ENCODE measurements around the gene THRAP3. TPM values are rescaled to one million over a fixed set of nuclear protein-coding genes. Genes with fewer than 3 reads are reported as not detected.

THRAP3 gene
- total and polyA plus RNA-seq, 2 experiments from 2014 or later, result 127 to 161 TPM

DNA sequence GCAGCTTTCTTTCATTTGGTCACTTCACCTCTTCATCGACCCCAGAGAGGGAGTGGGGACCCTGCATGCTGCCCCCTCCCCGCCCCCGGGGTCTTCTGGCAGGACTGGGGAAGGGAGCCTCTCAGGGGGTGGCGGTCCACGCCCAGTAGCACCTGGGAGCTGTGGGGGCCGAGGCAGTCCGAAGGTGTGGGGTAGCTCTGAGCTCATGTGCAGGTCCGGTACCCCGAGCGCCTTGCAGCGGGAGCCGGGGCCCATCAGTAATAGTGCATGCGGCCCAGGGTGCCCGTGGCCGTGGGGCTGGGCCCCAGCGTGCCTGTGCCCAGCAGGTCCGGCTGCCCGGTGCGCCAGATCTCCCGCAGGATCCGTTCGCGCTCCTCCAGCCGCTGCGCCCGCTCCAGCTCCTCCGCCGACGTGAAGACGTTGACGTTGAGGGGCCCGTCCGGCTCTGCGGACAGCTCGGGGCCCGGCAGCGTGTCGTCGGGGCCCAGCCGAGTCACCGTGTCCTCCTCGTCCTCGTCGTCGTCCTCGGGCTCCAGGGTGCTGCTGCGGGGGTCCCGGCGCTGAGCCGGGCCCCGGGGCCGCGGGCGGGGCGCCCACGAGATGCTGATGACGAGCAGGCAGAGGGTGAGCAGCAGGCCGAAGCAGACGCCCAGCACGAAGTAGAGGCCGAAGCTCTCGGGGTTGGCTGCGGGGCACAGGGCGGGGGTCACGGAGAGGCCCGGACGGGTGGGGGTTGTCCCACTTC lies 98.0 kb downstream of the THRAP3 start:
- H3K4me1 ChIP-seq (ENCODE audit: insufficient read depth), result peaks cover 18% of the 10 kb centered on the region
- no peaks in the 10 kb centered on the region for H3K79me2 ChIP-seq (replicated peaks; ENCODE audit: insufficient read depth)
- H3K27me3 Mint-ChIP-seq (ENCODE audit: insufficient read depth, low read depth, poor library complexity), result peaks cover 35% of the 10 kb centered on the region
- H3K9me2 ChIP-seq (ENCODE audit: insufficient read depth), result no peaks in the 10 kb centered on the region; the same call in 1 of the 2 replicates
- peaks cover 3% of the 10 kb centered on the region for H3K36me3 Mint-ChIP-seq (ENCODE audit: low read depth)
- ATAC-seq, result peak; percentile 12
- DNase-seq (ENCODE audit: low spot score), result peak; percentile 52
- peak overlapping the region; percentile 90 for H3K27ac ChIP-seq (ENCODE audit: low read depth)
- peaks cover 22% of the 10 kb centered on the region for H3F3A ChIP-seq (replicated peaks; ENCODE audit: low read depth)
- H4K20me1 ChIP-seq (replicated peaks; ENCODE audit: insufficient read depth), result no peaks in the 10 kb centered on the region
- H3K4me2 ChIP-seq, result peak overlapping the region; percentile 94
- no peak overlapping the region for H2AFZ ChIP-seq
- H3K27me3 ChIP-seq (ENCODE audit: insufficient read depth), result peaks cover 47% of the 10 kb centered on the region
- no peaks in the 10 kb centered on the region for H3K36me3 ChIP-seq (ENCODE audit: insufficient read depth)
- H3K4me1 Mint-ChIP-seq, result peaks cover 15% of the 10 kb centered on the region
- no peaks in the 10 kb centered on the region for H3K9me3 Mint-ChIP-seq
- TF ChIP-seq POLR2AphosphoS5 (IDR thresholded peaks at IDR 0.05; ENCODE audit: low read depth), result no peak
- H3K4me3 Mint-ChIP-seq, result peak overlapping the region; percentile 80
- H3K4me3 ChIP-seq, result peak overlapping the region; percentile 88
- peak overlapping the region; percentile 76 for H3K27ac Mint-ChIP-seq

DNA sequence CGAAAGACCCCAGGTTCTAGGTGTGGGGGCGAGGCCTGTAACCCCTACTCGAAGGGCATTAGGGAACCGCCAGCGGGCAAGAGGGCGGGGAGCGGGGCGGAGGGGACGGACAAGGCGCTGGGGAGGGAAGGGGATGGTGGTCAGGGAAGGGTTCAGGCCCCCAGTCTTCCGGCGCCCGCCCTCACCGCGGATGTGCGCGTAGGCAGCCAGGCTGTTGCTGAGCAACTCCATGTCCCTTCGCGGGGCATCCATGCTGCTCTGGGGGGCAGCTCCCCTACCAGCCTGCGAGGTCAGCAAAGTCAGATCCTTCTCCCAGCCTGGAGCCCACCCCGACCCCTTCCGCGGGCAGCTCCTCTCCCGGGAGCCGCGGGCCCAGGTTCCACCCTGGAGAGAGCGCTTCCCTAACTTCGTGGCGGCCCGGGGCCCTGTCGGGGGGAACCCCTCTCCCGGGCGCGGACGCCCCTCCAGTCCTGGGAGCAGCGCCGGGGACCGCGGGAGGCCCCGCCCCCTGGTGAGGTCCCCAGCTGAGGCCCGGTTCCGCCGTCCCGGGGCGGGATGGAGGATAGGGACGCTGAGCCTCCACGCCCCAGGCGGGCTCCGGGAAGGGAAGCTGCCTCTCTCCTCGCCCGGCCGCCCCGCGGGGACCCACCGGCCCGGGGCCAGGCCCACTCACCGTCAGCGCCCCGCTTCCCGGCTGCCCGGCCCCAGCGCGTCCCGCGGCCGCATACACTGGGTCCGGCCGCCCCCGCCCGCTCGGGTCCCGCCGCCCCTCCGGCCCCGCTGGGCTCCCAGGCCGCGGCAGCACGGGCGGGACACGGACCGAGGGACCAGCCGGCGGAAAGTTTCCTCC lies 98.8 kb downstream of the THRAP3 start:
- Histone ChIP-seq H3K4me1 (ENCODE audit: insufficient read depth) (peaks cover 18% of the 10 kb centered on the region), H3K9me2 (ENCODE audit: insufficient read depth) (no peaks in the 10 kb centered on the region; the same call in 1 of the 2 replicates), H4K20me1 (replicated peaks; ENCODE audit: insufficient read depth) (no peaks in the 10 kb centered on the region), H3K27ac (ENCODE audit: low read depth) (no peak overlapping the region), H3F3A (replicated peaks; ENCODE audit: low read depth) (peaks cover 22% of the 10 kb centered on the region), H3K4me3 (peak overlapping the region; percentile 88), H3K27me3 (ENCODE audit: insufficient read depth) (peaks cover 47% of the 10 kb centered on the region), H3K36me3 (ENCODE audit: insufficient read depth) (no peaks in the 10 kb centered on the region), H2AFZ (no peak overlapping the region), H3K4me2 (peak overlapping the region; percentile 94), H3K79me2 (replicated peaks; ENCODE audit: insufficient read depth) (no peaks in the 10 kb centered on the region)
- H3K9me3 Mint-ChIP-seq, result no peaks in the 10 kb centered on the region
- peaks cover 15% of the 10 kb centered on the region for H3K4me1 Mint-ChIP-seq
- DNase-seq (ENCODE audit: low spot score) (peak; percentile 71), ATAC-seq (peak; percentile 17)
- H3K36me3 Mint-ChIP-seq (ENCODE audit: low read depth), result peaks cover 3% of the 10 kb centered on the region
- H3K27me3 Mint-ChIP-seq (ENCODE audit: insufficient read depth, low read depth, poor library complexity), result peaks cover 32% of the 10 kb centered on the region
- H3K27ac Mint-ChIP-seq, result no peak overlapping the region
- TF ChIP-seq POLR2AphosphoS5 (IDR thresholded peaks at IDR 0.05; ENCODE audit: low read depth), result 0 out of 2 replicates have a peak, but pooled peaks have one; percentile 35
- no peak for TF ChIP-seq EZH2 (IDR thresholded peaks at IDR 0.05; ENCODE audit: low read depth, unreplicated experiment)
- H3K4me3 Mint-ChIP-seq, result peak overlapping the region; percentile 80

DNA sequence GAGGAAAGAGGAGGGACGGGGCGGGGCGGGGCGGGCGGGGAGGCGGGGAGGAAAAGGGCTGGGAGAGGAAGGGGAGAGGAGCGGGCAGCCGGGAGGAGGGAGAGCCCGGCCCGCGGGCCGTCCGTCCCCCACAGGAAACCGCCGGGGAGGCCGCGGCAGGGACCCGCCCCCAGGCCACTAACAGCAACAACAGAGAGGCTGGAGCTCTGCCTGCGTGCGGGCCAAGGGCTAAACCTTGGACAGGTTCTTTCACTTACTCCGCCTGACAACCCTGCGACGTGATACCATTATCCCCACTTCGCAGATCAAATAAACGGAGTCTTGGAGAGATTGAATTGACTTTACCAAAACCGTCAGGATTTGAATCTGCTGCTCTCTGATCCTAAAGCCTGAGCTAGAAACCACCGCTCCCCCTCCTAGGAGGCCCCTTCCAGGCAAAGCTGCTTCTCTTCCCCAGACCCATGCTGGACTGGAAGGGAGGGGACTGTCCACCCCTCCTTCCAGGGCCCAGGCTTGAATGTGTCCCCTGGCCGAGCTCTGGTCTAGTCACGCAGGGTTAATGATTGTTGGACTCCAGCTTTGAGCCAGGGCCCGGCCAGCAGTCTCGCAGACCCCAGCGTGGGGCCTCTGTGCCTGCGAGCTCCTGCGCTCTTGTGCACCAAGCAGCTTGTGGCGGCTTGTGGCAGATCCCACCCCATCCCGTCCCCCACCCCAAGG lies 99.6 kb downstream of the THRAP3 start, which contains the start of gene EVA1B:
Gene EVA1B, minus strand, starts transcription at position 10 of the 717 bp plus-strand sequence. CDS start 608 bp downstream, outside the sequence.
- Histone ChIP-seq H3K79me2 (replicated peaks; ENCODE audit: insufficient read depth) (no peaks in the 10 kb centered on the region), H3F3A (replicated peaks; ENCODE audit: low read depth) (peaks cover 22% of the 10 kb centered on the region), H3K4me2 (peak within 1 kb of the TSS; percentile 94), H2AFZ (peak within 1 kb of the TSS; percentile 78; the same call in 1 of the 2 replicates), H3K27ac (ENCODE audit: low read depth) (no peak within 1 kb of the TSS), H3K9me2 (ENCODE audit: insufficient read depth) (no peaks in the 10 kb centered on the region; the same call in 1 of the 2 replicates), H3K27me3 (ENCODE audit: insufficient read depth) (peaks cover 47% of the 10 kb centered on the region), H3K36me3 (ENCODE audit: insufficient read depth) (no peaks in the 10 kb centered on the region), H4K20me1 (replicated peaks; ENCODE audit: insufficient read depth) (no peaks in the 10 kb centered on the region), H3K4me3 (peak within 1 kb of the TSS; percentile 88), H3K4me1 (ENCODE audit: insufficient read depth) (peaks cover 18% of the 10 kb centered on the region)
- DNase-seq (ENCODE audit: low spot score) (peak; percentile 76), ATAC-seq (peak; percentile 6)
- peaks cover 15% of the 10 kb centered on the region for H3K4me1 Mint-ChIP-seq
- H3K27me3 Mint-ChIP-seq (ENCODE audit: insufficient read depth, low read depth, poor library complexity), result peaks cover 31% of the 10 kb centered on the region
- H3K9me3 Mint-ChIP-seq, result no peaks in the 10 kb centered on the region
- H3K27ac Mint-ChIP-seq, result no peak within 1 kb of the TSS
- peaks cover 3% of the 10 kb centered on the region for H3K36me3 Mint-ChIP-seq (ENCODE audit: low read depth)
- peak within 1 kb of the TSS; percentile 80 for H3K4me3 Mint-ChIP-seq
- TF ChIP-seq CREB1 (CRISPR knock-in tag; IDR thresholded peaks at IDR 0.05; ENCODE audit: low read depth) (no peak), POLR2AphosphoS5 (IDR thresholded peaks at IDR 0.05; ENCODE audit: low read depth) (no peak), NANOG (IDR thresholded peaks at IDR 0.05; ENCODE audit: borderline replicate concordance) (no peak), JUNB (IDR thresholded peaks at IDR 0.05; ENCODE audit: unreplicated experiment) (no peak), EZH2 (IDR thresholded peaks at IDR 0.05; ENCODE audit: low read depth, unreplicated experiment) (no peak), STAT1 (IDR thresholded peaks at IDR 0.05; ENCODE audit: unreplicated experiment) (no peak), ZNF114 (CRISPR knock-in tag; IDR thresholded peaks at IDR 0.05) (no peak)
- TF ChIP-seq, protein P1, sequence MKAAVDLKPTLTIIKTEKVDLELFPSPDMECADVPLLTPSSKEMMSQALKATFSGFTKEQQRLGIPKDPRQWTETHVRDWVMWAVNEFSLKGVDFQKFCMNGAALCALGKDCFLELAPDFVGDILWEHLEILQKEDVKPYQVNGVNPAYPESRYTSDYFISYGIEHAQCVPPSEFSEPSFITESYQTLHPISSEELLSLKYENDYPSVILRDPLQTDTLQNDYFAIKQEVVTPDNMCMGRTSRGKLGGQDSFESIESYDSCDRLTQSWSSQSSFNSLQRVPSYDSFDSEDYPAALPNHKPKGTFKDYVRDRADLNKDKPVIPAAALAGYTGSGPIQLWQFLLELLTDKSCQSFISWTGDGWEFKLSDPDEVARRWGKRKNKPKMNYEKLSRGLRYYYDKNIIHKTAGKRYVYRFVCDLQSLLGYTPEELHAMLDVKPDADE (IDR thresholded peaks at IDR 0.05), result no peak
- TF ChIP-seq, protein P2, sequence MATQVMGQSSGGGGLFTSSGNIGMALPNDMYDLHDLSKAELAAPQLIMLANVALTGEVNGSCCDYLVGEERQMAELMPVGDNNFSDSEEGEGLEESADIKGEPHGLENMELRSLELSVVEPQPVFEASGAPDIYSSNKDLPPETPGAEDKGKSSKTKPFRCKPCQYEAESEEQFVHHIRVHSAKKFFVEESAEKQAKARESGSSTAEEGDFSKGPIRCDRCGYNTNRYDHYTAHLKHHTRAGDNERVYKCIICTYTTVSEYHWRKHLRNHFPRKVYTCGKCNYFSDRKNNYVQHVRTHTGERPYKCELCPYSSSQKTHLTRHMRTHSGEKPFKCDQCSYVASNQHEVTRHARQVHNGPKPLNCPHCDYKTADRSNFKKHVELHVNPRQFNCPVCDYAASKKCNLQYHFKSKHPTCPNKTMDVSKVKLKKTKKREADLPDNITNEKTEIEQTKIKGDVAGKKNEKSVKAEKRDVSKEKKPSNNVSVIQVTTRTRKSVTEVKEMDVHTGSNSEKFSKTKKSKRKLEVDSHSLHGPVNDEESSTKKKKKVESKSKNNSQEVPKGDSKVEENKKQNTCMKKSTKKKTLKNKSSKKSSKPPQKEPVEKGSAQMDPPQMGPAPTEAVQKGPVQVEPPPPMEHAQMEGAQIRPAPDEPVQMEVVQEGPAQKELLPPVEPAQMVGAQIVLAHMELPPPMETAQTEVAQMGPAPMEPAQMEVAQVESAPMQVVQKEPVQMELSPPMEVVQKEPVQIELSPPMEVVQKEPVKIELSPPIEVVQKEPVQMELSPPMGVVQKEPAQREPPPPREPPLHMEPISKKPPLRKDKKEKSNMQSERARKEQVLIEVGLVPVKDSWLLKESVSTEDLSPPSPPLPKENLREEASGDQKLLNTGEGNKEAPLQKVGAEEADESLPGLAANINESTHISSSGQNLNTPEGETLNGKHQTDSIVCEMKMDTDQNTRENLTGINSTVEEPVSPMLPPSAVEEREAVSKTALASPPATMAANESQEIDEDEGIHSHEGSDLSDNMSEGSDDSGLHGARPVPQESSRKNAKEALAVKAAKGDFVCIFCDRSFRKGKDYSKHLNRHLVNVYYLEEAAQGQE (IDR thresholded peaks at IDR 0.05; ENCODE audit: unreplicated experiment), result no peak
